Activated T-helper 2 cell treated with anti-CD3 and anti-CD28 coated beads, Interferon-gamma antibody, Interleukin-2, Interleukin-4, amounts not matched to agents 10 μg/mL and 5 μg/mL and 100 μg/mL, durations not matched to agents 14 hours and 24 hours and 36 hours (primary cell): Measurements from ENCODE around the gene FBXO40. TPM values are rescaled to one million over a fixed set of nuclear protein-coding genes. Genes with fewer than 3 reads are reported as not detected.
A peak's percentile ranks its signal among the peaks of the same experiment; 100 is the strongest.

ENCODE experiments used
- DNase-seq: peaks from one replicate; pipeline ENCODE4 v3.0.0; 2021; ENCODE audit warnings: low spot score
- H3K27ac Mint-ChIP-seq: one replicate; pipeline ENCODE4 v1.8.0; 2021; ENCODE audit warnings: mixed read lengths
- H3K27me3 Mint-ChIP-seq: one replicate; pipeline ENCODE4 v1.8.0; 2021; ENCODE audit warnings: low read depth, mixed read lengths
- H3K36me3 Mint-ChIP-seq: one replicate; pipeline ENCODE4 v1.8.0; 2021; ENCODE audit warnings: low read depth, mixed read lengths
- H3K4me1 Mint-ChIP-seq: one replicate; pipeline ENCODE4 v1.8.0; 2021; ENCODE audit warnings: low read depth, mixed read lengths
- H3K4me3 Mint-ChIP-seq: one replicate; pipeline ENCODE4 v1.8.0; 2021; ENCODE audit warnings: low read depth, mild to moderate bottlenecking, moderate library complexity, mixed read lengths
- H3K9me3 Mint-ChIP-seq: one replicate; pipeline ENCODE4 v1.8.0; 2021; ENCODE audit warnings: mixed read lengths
- intact Hi-C: fragments of 100-400 bp; cut with micrococcal nuclease; formaldehyde crosslinking; loops from one replicate; pipeline ENCODE4 v1.15.1; 2023
- total RNA-seq: library from RNA; stranded (reverse); gene quantifications from 2 replicates; pipeline ENCODE4 v1.2.3, GENCODE V29; 2022

FBXO40 gene, protein sequence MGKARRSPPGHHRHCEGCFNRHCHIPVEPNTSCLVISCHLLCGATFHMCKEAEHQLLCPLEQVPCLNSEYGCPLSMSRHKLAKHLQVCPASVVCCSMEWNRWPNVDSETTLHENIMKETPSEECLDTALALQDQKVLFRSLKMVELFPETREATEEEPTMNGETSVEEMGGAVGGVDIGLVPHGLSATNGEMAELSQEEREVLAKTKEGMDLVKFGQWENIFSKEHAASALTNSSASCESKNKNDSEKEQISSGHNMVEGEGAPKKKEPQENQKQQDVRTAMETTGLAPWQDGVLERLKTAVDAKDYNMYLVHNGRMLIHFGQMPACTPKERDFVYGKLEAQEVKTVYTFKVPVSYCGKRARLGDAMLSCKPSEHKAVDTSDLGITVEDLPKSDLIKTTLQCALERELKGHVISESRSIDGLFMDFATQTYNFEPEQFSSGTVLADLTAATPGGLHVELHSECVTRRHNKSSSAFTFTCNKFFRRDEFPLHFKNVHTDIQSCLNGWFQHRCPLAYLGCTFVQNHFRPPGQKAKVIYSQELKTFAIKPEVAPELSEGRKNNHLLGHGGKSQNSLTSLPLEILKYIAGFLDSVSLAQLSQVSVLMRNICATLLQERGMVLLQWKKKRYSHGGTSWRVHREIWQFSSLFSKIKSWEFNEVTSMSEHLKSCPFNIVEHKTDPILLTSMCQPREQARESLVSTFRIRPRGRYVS
- not detected in 2 replicates for total RNA-seq

DNA sequence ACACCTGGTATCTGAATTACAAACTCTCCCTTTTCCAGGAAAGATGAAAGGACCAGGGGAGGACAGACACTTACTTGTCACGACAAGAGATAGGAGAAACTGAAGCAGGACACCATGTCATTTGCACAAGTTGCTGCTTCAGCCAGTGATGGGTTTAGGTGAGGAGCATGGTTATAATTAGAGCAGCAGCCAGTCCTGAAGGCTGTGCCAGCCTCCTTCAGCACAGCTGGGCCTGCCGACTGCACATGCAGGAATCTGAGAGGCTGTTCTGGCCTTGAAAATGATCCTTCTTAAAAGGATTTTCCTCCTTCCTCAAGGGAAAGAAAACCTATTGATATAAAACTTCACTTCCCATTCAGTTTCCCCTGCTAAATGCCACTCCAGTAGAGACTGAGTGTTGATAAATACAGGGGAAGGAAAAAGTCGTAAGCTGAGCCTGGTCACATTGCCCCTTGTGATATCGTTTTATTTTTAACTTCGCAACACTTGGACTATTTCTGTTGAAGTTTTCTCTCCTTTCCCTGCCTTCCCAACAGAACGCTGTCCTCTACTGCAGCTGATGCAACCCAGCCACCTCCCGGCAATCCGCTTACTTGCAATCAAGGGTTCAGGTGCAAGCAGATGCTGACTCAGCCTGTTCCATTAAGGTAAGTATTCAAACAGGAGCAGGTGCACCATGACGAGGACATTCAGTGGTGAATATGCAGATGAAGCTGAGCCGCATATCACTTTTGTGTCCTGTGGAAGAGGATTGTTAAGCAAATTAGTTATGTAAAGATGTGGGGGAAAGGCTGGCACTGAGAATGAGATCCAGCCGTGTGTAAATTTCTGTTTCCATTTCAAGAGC is at the start of gene FBXO40:
TSS of gene FBXO40 (plus strand) at position 524 of the 847 bp plus-strand sequence. CDS start 27,197 bp downstream, outside the sequence.
- Mint-ChIP-seq H3K9me3 (no peaks in the 10 kb centered on the region), H3K4me3 (no peak within 1 kb of the TSS), H3K4me1 (no peaks in the 10 kb centered on the region), H3K27ac (no peak within 1 kb of the TSS), H3K36me3 (no peaks in the 10 kb centered on the region), H3K27me3 (peaks cover 15% of the 10 kb centered on the region)
- intact Hi-C loops, result no loop called here
- DNase-seq, result no peak

DNA sequence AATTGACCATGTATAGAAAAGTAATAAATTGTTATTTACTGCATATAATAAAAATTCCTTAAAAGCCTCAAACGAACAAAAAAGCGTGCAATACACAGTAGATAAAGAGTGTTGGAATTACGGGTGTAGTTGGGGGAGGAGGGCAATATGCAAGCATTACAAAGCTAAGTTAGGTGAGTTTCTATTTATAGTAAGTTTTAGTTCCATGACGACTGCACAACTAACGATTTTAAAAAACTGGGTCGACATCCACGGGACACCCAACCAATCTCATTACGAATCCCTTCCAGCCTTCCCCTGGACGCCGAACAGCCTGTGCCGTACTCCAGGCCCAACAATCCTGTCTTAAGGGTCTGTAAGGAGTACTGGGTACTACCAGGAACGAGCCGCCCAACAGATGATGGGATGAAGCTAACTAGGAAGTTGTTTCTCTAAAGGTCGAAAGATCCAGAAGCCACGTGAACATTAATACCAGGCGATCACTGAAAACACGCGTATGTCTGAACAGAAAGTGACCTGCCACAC is 48.1 kb upstream of the FBXO40 start:
- H3K27ac Mint-ChIP-seq, result peak overlapping the region; percentile 91
- no peak for DNase-seq
- peaks cover 28% of the 10 kb centered on the region for H3K36me3 Mint-ChIP-seq
- no peaks in the 10 kb centered on the region for H3K9me3 Mint-ChIP-seq
- intact Hi-C loops, result loop anchor here (5.0 to 10.0 kb wide), 3 partner anchors 337 to 1250 kb away; partner anchors contain the start of genes HSPBAP1 and SLC49A4
- peak overlapping the region; percentile 91 for H3K4me3 Mint-ChIP-seq
- peaks cover 30% of the 10 kb centered on the region for H3K4me1 Mint-ChIP-seq
- no peaks in the 10 kb centered on the region for H3K27me3 Mint-ChIP-seq

DNA sequence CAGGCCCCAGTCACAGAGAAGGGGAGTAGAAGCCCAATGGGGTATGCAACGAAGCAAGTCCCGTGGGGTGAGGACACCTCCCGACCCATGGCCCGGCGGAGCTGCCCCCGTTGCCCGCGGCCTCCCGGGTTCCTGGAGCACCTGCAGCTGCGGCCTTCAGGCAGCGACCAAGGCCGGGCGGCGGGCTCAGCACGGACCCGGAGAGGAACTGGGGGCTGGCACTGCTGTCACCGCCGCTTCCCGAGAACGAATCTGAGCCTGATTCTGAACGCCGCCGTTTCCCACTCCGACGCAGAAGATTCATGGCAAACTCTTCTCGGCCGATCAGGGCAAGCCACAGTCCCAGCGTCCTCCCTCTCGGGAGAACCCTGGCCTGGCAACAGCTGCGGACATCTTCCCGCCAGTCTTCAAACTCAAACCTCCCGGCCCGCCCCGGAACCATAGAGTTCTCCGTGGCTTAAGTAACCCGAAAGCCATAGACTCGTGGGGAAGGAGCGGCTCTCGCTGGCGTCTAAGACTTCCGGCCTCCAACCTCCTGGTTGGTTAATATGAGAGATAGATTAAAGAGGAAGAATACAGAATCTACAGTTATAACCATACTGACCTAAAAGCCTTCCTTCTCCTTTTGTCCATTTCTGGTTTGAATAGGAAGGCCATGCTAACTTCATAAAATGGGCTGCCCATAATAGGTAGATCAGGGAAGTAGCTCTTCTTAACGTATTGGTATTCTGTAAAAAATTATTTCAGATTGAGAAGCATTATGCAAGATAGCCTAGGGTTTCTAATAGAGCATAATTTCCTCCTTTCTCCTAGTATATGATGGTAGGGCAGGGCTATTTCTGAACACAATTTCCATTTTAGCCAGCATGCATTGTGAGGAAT is 47.4 kb upstream of the FBXO40 start, which contains the start of gene POLQ:
TSS of gene POLQ (minus strand) at position 415 of the 882 bp plus-strand sequence. CDS start at position 304, 111 bp downstream.
- H3K36me3 Mint-ChIP-seq, result peaks cover 25% of the 10 kb centered on the region
- peak within 1 kb of the TSS; percentile 93 for H3K27ac Mint-ChIP-seq
- H3K4me3 Mint-ChIP-seq, result peak within 1 kb of the TSS; percentile 91
- intact Hi-C loops, result loop anchor here (1.0 to 10.0 kb wide), 13 partner anchors 115 to 1482 kb away; partner anchors contain the start of genes EAF2, GOLGB1, HCLS1 and HSPBAP1
- H3K27me3 Mint-ChIP-seq, result no peaks in the 10 kb centered on the region
- peaks cover 30% of the 10 kb centered on the region for H3K4me1 Mint-ChIP-seq
- DNase-seq, result peak; percentile 84
- H3K9me3 Mint-ChIP-seq, result no peaks in the 10 kb centered on the region

DNA sequence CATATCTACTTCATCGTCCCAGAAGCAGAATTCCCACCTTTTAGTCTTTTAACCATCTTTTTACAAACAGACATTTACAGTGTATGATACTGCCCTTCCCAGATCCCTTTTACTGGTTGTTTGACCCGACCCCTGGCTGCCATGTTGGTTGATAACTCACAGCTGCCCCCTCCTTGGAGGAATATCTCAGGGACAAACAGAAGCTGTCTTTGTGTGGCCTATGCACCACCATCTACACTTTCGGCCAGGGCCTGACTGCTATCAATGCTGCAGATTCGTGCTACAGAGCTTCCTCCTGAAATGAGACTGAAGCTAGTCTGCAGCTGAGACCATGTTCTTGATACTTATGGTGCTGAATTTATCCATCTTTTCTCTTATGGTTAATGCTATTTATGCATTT is 40.8 kb upstream of the FBXO40 start:
- no peaks in the 10 kb centered on the region for H3K9me3 Mint-ChIP-seq
- H3K36me3 Mint-ChIP-seq, result no peaks in the 10 kb centered on the region
- no peaks in the 10 kb centered on the region for H3K4me1 Mint-ChIP-seq
- DNase-seq, result no peak
- no peak overlapping the region for H3K4me3 Mint-ChIP-seq
- intact Hi-C loops, result no loop called here
- H3K27ac Mint-ChIP-seq, result no peak overlapping the region
- H3K27me3 Mint-ChIP-seq, result peaks cover 1% of the 10 kb centered on the region

GRCh38 chr3:121552797-121553196 is 40.4 kb upstream of the FBXO40 start:
- no peaks in the 10 kb centered on the region for H3K4me1 Mint-ChIP-seq
- H3K27me3 Mint-ChIP-seq, result peaks cover 1% of the 10 kb centered on the region
- H3K4me3 Mint-ChIP-seq, result no peak overlapping the region
- intact Hi-C loops, result no loop called here
- no peaks in the 10 kb centered on the region for H3K9me3 Mint-ChIP-seq
- DNase-seq, result no peak
- H3K27ac Mint-ChIP-seq, result no peak overlapping the region
- H3K36me3 Mint-ChIP-seq, result no peaks in the 10 kb centered on the region

GRCh38 chr3:121557426-121557934 is 35.7 kb upstream of the FBXO40 start:
- Mint-ChIP-seq H3K27ac (no peak overlapping the region), H3K36me3 (no peaks in the 10 kb centered on the region), H3K27me3 (peaks cover 6% of the 10 kb centered on the region), H3K9me3 (no peaks in the 10 kb centered on the region), H3K4me1 (peaks cover 1% of the 10 kb centered on the region), H3K4me3 (no peak overlapping the region)
- DNase-seq, result no peak
- intact Hi-C loops, result no loop called here

DNA sequence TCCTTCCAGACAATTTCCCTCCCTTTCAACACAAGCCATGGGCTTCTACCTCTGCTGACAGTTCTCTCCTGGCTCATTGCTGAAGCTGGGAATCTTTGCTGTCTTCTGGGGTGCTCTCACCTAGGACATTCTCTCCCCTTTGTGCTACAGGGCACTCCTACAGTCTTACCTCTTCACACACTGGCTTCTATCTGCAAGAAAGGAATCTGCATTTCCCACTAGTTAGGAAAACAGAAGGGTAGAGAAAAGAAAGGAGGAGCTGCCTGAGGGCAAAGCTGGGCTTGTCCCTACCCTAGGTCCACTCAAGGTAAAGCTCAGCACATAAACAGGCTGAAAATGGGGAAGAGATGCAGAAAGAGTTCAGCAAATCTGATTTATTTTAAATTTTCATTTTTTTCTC is 31.0 kb upstream of the FBXO40 start:
- peaks cover 6% of the 10 kb centered on the region for H3K27me3 Mint-ChIP-seq
- H3K4me3 Mint-ChIP-seq, result no peak overlapping the region
- no peaks in the 10 kb centered on the region for H3K36me3 Mint-ChIP-seq

GRCh38 chr3:121566773-121567172 is 26.4 kb upstream of the FBXO40 start:
- H3K27ac Mint-ChIP-seq, result no peak overlapping the region
- no peak overlapping the region for H3K4me3 Mint-ChIP-seq
- H3K27me3 Mint-ChIP-seq, result peaks cover 7% of the 10 kb centered on the region
- no peaks in the 10 kb centered on the region for H3K36me3 Mint-ChIP-seq
- no peak for DNase-seq
- no peaks in the 10 kb centered on the region for H3K4me1 Mint-ChIP-seq
- no peaks in the 10 kb centered on the region for H3K9me3 Mint-ChIP-seq
- intact Hi-C loops, result no loop called here

More for the DNA sequence above, 31.0 kb upstream of the FBXO40 start:
- intact Hi-C loops, result no loop called here
- H3K9me3 Mint-ChIP-seq, result no peaks in the 10 kb centered on the region
- no peak overlapping the region for H3K27ac Mint-ChIP-seq
- no peak for DNase-seq
- H3K4me1 Mint-ChIP-seq, result peaks cover 1% of the 10 kb centered on the region

DNA sequence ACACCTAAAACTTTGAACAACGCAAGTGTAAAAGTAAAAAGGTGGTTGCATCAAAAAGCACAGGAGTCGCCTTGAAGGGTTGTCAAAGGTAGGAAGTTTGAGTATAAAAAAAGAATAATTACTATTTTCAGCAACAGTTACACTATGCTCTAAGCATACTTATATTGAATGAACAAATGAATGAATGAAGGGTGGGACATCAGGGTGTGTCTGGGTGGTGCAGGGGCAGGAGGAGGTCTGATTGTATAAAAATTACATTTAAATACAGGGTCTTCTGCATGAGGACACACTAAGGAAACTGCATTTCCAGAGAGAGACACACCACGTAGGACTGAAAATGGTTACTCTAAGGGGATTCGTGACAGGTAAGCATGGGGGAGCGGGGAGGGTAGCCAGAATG is 25.5 kb upstream of the FBXO40 start, which contains the start of gene ARGFX:
TSS of gene ARGFX (plus strand) at position 301 of the 400 bp plus-strand sequence. CDS start 2,765 bp downstream, outside the sequence.
- H3K9me3 Mint-ChIP-seq, result no peaks in the 10 kb centered on the region
- no peak within 1 kb of the TSS for H3K4me3 Mint-ChIP-seq
- H3K27me3 Mint-ChIP-seq, result peaks cover 7% of the 10 kb centered on the region

DNA sequence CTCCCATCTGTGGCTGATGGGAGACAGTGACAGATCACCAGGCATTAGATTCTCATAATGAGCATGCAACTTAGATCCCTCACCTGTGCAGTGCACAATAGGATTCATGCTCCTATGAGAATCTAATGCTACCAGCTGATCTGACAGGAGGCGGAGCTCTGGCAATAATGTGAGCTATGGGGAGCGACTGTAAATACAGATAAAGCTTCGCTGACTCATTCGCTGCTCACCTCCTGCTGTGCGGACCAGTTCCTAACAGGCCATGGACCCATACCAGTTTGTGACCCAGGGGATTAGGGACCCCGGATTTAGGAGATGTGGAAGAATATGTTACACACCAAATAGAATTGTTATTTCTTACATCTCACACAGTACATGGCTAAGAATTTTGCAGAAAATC is 18.7 kb upstream of the FBXO40 start:
- no peaks in the 10 kb centered on the region for H3K36me3 Mint-ChIP-seq
- peaks cover 13% of the 10 kb centered on the region for H3K27me3 Mint-ChIP-seq
- no peaks in the 10 kb centered on the region for H3K9me3 Mint-ChIP-seq
- H3K4me3 Mint-ChIP-seq, result no peak overlapping the region
- no peaks in the 10 kb centered on the region for H3K4me1 Mint-ChIP-seq
- intact Hi-C loops, result no loop called here
- H3K27ac Mint-ChIP-seq, result no peak overlapping the region
- DNase-seq, result no peak

More for the DNA sequence above, 25.5 kb upstream of the FBXO40 start, which contains the start of gene ARGFX:
- no peaks in the 10 kb centered on the region for H3K36me3 Mint-ChIP-seq
- H3K4me1 Mint-ChIP-seq, result no peaks in the 10 kb centered on the region
- DNase-seq, result no peak
- intact Hi-C loops, result no loop called here
- no peak within 1 kb of the TSS for H3K27ac Mint-ChIP-seq

DNA sequence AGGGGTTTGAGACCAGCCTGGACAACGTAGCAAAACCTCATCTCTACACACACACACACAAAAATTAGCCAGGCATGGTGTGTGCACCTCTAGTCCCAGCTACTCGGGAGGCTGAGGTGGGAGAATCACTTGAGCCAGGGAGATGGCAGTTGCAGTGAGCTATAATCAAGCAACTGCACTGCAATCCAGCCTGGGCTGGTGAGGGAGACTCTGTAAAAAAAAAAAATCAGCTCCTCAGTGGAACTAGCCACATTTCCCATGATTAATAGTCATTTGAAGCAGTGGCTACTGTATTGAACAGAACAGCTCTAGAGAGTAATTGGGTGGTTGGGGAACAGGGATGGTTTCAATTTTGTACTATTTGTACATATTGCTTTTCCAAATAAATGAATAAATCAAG is 11.5 kb upstream of the FBXO40 start:
- Mint-ChIP-seq H3K27ac (no peak overlapping the region), H3K4me3 (no peak overlapping the region), H3K4me1 (no peaks in the 10 kb centered on the region), H3K9me3 (no peaks in the 10 kb centered on the region), H3K36me3 (no peaks in the 10 kb centered on the region), H3K27me3 (peaks cover 7% of the 10 kb centered on the region)
- DNase-seq, result no peak
- intact Hi-C loops, result no loop called here
